Left lung (tissue), 10 donors: ENCODE data around the gene ZNF804B. TPM values are rescaled to one million over a fixed set of nuclear protein-coding genes. Genes with fewer than 3 reads are reported as not detected.

ENCODE experiments used
- ATAC-seq: fragments of 200-7000 bp; cut with Tn5 transposase; one replicate; pipeline ENCODE4 v1.9.1; 2020; ENCODE audit warnings: moderate library complexity
- DNase-seq, 4 donors: peaks; one replicate each; pipeline ENCODE4 v3.0.0-alpha.2; 2013 to 2020
- H3K27ac ChIP-seq, 2 donors: fragments of 200-600 bp; sonication (generic) in 1 of 2; one replicate each; pipeline versions ENCODE4 v1.5.0 to v1.8.0; 2020 to 2021
- H3K27me3 ChIP-seq, 2 donors: fragments of 200-600 bp; sonication (generic) in 1 of 2; one replicate each; pipeline versions ENCODE4 v1.5.0 to v1.8.0; 2020 to 2021
- H3K36me3 ChIP-seq, 2 donors: fragments of 200-600 bp; sonication (generic) in 1 of 2; one replicate each; pipeline versions ENCODE4 v1.5.0 to v1.8.0; 2020 to 2021
- H3K4me1 ChIP-seq, 2 donors: fragments of 200-600 bp; one replicate each; pipeline ENCODE4 v1.8.0; 2021
- H3K4me3 ChIP-seq, 2 donors: fragments of 200-600 bp; sonication (generic) in 1 of 2; one replicate each; pipeline versions ENCODE4 v1.5.0 to v1.8.0; 2020 to 2021; ENCODE audit warnings: mild to moderate bottlenecking in 1 of 2
- H3K9me3 ChIP-seq, 2 donors: fragments of 200-600 bp; sonication (generic) in 1 of 2; one replicate each; pipeline versions ENCODE4 v1.5.0 to v1.8.0; 2020 to 2021
- intact Hi-C, 2 donors: fragments of 100-400 bp; cut with DNase I; formaldehyde crosslinking; loops; one replicate each; pipeline versions ENCODE4 v1.11.2 to v1.14.2; 2022
- polyA plus RNA-seq, 6 donors: library from polyadenylated mRNA; unstranded; fragments of 120-200 nt; gene quantifications; one replicate each; pipeline ENCODE4 v1.2.1, GENCODE V29; 2013; ENCODE audit not compliant: insufficient read length in 6 of 6
- total RNA-seq, 2 donors: library from RNA; stranded (reverse); fragmentation: NEBNext Ultra II Directional; extraction: Animal tissue kit (Norgen Biotek cat#: 25700); gene quantifications; one replicate each; pipeline ENCODE4 v1.2.1, GENCODE V29; 2021
- TF ChIP-seq, protein P1 (sequence below), 2 donors: fragments of 200-600 bp; sonication (generic) in 1 of 2; IDR thresholded peaks; one replicate each; pipeline versions ENCODE4 v1.5.0 to v1.8.0; 2021; ENCODE audit warnings: antibody characterized with exemption in 2 of 2
- donor health status: DM: no; HTN: yes; CAD: no.
- donor health status: DM: no; HTN: no; CAD: no.

ZNF804B gene
- total and polyA plus RNA-seq, 8 donors: 0.05 to 0.14 (median 0.09) TPM; not detected in 3

GRCh38 chr7:89072081-89072480 lies 312.6 kb downstream of the ZNF804B start:
- intact Hi-C loops: no loop called here

GRCh38 chr7:89073776-89074175 lies 314.3 kb downstream of the ZNF804B start:
- TF ChIP-seq, protein P1, sequence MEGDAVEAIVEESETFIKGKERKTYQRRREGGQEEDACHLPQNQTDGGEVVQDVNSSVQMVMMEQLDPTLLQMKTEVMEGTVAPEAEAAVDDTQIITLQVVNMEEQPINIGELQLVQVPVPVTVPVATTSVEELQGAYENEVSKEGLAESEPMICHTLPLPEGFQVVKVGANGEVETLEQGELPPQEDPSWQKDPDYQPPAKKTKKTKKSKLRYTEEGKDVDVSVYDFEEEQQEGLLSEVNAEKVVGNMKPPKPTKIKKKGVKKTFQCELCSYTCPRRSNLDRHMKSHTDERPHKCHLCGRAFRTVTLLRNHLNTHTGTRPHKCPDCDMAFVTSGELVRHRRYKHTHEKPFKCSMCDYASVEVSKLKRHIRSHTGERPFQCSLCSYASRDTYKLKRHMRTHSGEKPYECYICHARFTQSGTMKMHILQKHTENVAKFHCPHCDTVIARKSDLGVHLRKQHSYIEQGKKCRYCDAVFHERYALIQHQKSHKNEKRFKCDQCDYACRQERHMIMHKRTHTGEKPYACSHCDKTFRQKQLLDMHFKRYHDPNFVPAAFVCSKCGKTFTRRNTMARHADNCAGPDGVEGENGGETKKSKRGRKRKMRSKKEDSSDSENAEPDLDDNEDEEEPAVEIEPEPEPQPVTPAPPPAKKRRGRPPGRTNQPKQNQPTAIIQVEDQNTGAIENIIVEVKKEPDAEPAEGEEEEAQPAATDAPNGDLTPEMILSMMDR (IDR thresholded peaks at IDR 0.05): no peak
- Histone ChIP-seq H3K27me3 (no peaks in the 10 kb centered on the region), H3K9me3 (no peaks in the 10 kb centered on the region), H3K36me3 (no peaks in the 10 kb centered on the region), H3K27ac (no peak overlapping the region), H3K4me1 (no peaks in the 10 kb centered on the region), H3K4me3 (no peak overlapping the region)
- ATAC-seq (no peak), DNase-seq (no peak)
- intact Hi-C loops: no loop called here

More at GRCh38 chr7:89072081-89072480, 312.6 kb downstream of the ZNF804B start:
- peak in 1 of 4 donors; percentile 3 for DNase-seq
- H3K36me3 ChIP-seq: no peaks in the 10 kb centered on the region
- no peaks in the 10 kb centered on the region for H3K9me3 ChIP-seq
- H3K27ac ChIP-seq: no peak overlapping the region
- H3K4me3 ChIP-seq: no peak overlapping the region
- no peaks in the 10 kb centered on the region for H3K27me3 ChIP-seq
- ATAC-seq: no peak
- TF ChIP-seq, protein P1 (IDR thresholded peaks at IDR 0.05): no peak
- no peaks in the 10 kb centered on the region for H3K4me1 ChIP-seq

DNA sequence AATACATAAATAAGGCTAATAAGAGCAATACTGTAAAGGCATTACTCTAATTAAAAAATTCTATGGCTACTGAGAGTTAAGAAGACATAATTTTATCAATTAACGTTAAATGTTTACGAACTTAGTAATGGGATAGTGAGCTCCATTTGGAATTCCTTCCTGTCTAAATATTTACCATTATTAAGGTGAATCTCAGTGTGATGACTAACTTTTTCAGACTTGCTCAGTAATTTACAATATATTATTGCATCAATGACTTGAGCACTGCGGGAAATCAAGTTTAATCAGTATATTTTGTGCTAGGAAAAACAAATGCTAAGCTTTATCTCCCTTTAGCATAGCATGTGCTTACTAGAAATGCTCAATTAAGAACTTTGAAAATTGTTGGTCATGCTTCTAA lies 318.5 kb downstream of the ZNF804B start:
- no peak overlapping the region for H3K27ac ChIP-seq
- H3K9me3 ChIP-seq: no peaks in the 10 kb centered on the region
- H3K36me3 ChIP-seq: no peaks in the 10 kb centered on the region
- H3K27me3 ChIP-seq: no peaks in the 10 kb centered on the region
- intact Hi-C loops: no loop called here
- H3K4me3 ChIP-seq: no peak overlapping the region
- TF ChIP-seq, protein P1 (IDR thresholded peaks at IDR 0.05): no peak
- DNase-seq: no peak
- no peak for ATAC-seq
- no peaks in the 10 kb centered on the region for H3K4me1 ChIP-seq

GRCh38 chr7:89085580-89085979 lies 326.1 kb downstream of the ZNF804B start:
- TF ChIP-seq, protein P1 (IDR thresholded peaks at IDR 0.05): no peak
- no peaks in the 10 kb centered on the region for H3K27me3 ChIP-seq
- no peak for ATAC-seq

GRCh38 chr7:89091550-89091949 lies 332.1 kb downstream of the ZNF804B start:
- Histone ChIP-seq H3K27ac (no peak overlapping the region), H3K27me3 (no peaks in the 10 kb centered on the region), H3K4me3 (no peak overlapping the region), H3K36me3 (no peaks in the 10 kb centered on the region), H3K4me1 (no peaks in the 10 kb centered on the region), H3K9me3 (no peaks in the 10 kb centered on the region)
- intact Hi-C loops: no loop called here
- DNase-seq: no peak
- ATAC-seq: no peak
- TF ChIP-seq, protein P1 (IDR thresholded peaks at IDR 0.05): no peak

More at GRCh38 chr7:89085580-89085979, 326.1 kb downstream of the ZNF804B start:
- Histone ChIP-seq H3K9me3 (no peaks in the 10 kb centered on the region), H3K36me3 (no peaks in the 10 kb centered on the region), H3K4me1 (no peaks in the 10 kb centered on the region), H3K4me3 (no peak overlapping the region), H3K27ac (no peak overlapping the region)
- intact Hi-C loops: no loop called here
- no peak for DNase-seq
